ENCODE results near the gene ANKRD28. TPM values are rescaled to one million over a fixed set of nuclear protein-coding genes. Genes with fewer than 3 reads are reported as not detected.

Gene ANKRD28
- total RNA-seq, 2 donors from 2014 or later: 18.4 to 35.8 TPM

DNA sequence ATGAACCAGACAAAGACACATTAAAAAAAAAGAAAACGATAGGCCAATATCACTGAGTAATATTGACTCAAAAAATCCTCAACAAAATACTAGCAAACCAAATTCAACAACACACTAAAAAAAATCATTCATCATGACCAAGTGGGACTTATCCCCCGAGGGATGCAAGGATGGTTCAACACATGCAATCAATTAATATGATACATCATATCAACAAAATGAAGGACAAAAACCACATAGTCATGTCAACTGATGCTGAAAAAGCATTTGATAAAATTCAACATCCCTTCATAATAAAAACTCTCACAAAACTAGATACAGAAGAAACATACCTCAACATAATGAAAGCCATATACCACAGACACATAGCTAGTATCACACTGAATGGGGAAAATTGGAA, 41.8 kb upstream of the ANKRD28 start:
- Histone ChIP-seq H3K4me3 (no peak overlapping the region), H3K27ac (no peak overlapping the region), H3K4me1 (replicated peaks) (no peaks in the 10 kb centered on the region), H3K27me3 (replicated peaks; ENCODE audit: insufficient read depth) (no peaks in the 10 kb centered on the region), H3K9me3 (no peaks in the 10 kb centered on the region), H3K36me3 (no peaks in the 10 kb centered on the region)
- intact Hi-C loops (cut with DNase I): no loop called here
- TF ChIP-seq POLR2AphosphoS5 (IDR thresholded peaks at IDR 0.05): no peak
- no peak for TF ChIP-seq POLR2A (IDR thresholded peaks at IDR 0.05)
- TF ChIP-seq, protein P1, sequence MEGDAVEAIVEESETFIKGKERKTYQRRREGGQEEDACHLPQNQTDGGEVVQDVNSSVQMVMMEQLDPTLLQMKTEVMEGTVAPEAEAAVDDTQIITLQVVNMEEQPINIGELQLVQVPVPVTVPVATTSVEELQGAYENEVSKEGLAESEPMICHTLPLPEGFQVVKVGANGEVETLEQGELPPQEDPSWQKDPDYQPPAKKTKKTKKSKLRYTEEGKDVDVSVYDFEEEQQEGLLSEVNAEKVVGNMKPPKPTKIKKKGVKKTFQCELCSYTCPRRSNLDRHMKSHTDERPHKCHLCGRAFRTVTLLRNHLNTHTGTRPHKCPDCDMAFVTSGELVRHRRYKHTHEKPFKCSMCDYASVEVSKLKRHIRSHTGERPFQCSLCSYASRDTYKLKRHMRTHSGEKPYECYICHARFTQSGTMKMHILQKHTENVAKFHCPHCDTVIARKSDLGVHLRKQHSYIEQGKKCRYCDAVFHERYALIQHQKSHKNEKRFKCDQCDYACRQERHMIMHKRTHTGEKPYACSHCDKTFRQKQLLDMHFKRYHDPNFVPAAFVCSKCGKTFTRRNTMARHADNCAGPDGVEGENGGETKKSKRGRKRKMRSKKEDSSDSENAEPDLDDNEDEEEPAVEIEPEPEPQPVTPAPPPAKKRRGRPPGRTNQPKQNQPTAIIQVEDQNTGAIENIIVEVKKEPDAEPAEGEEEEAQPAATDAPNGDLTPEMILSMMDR (IDR thresholded peaks at IDR 0.05): no peak
- 93% methylated on average over 2 of the region's 2 CpGs for WGBS
- no peak for DNase-seq (ENCODE audit: low spot score)

GRCh38 chr3:15831927-15832326, 34.1 kb upstream of the ANKRD28 start:
- Histone ChIP-seq H3K36me3 (no peaks in the 10 kb centered on the region), H3K9me3 (no peaks in the 10 kb centered on the region), H3K27ac (no peak overlapping the region), H3K4me1 (replicated peaks) (no peaks in the 10 kb centered on the region), H3K4me3 (no peak overlapping the region), H3K27me3 (replicated peaks; ENCODE audit: insufficient read depth) (no peaks in the 10 kb centered on the region)
- DNase-seq (ENCODE audit: low spot score): no peak
- WGBS: 57% methylated on average over 1 of the region's 1 CpG
- intact Hi-C loops (cut with DNase I): no loop called here
- TF ChIP-seq POLR2AphosphoS5 (IDR thresholded peaks at IDR 0.05) (no peak), POLR2A (IDR thresholded peaks at IDR 0.05) (no peak)
- TF ChIP-seq, protein P1 (IDR thresholded peaks at IDR 0.05): no peak

DNA sequence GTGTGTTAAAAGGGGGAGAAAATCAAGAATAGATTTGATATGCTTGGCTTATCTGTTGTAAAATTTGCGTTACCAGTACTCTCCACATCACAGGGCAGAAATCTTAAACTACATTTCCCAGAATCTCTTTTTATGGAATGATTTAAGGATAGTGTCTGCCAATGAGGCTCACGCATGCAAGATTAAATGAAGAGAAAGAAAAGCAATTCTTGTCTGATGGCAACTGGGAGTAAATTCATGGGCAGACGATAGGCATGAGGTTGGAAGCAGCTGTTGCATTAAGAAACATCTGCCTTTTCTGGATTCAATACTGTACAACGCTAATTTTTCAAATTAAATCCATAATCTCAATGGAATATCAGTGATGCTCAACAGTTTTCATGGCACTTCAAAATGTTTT, 27.2 kb upstream of the ANKRD28 start:
- 70% methylated on average over 4 of the region's 4 CpGs for WGBS
- H3K4me1 ChIP-seq (replicated peaks): no peaks in the 10 kb centered on the region
- no peak for TF ChIP-seq POLR2AphosphoS5 (IDR thresholded peaks at IDR 0.05)
- TF ChIP-seq POLR2A (IDR thresholded peaks at IDR 0.05): no peak
- TF ChIP-seq, protein P1 (IDR thresholded peaks at IDR 0.05): no peak
- no peak for DNase-seq (ENCODE audit: low spot score)
- no peak overlapping the region for H3K4me3 ChIP-seq
- H3K27me3 ChIP-seq (replicated peaks; ENCODE audit: insufficient read depth): no peaks in the 10 kb centered on the region
- no peaks in the 10 kb centered on the region for H3K9me3 ChIP-seq
- no peak overlapping the region for H3K27ac ChIP-seq
- no peaks in the 10 kb centered on the region for H3K36me3 ChIP-seq
- intact Hi-C loops (cut with DNase I): no loop called here

DNA sequence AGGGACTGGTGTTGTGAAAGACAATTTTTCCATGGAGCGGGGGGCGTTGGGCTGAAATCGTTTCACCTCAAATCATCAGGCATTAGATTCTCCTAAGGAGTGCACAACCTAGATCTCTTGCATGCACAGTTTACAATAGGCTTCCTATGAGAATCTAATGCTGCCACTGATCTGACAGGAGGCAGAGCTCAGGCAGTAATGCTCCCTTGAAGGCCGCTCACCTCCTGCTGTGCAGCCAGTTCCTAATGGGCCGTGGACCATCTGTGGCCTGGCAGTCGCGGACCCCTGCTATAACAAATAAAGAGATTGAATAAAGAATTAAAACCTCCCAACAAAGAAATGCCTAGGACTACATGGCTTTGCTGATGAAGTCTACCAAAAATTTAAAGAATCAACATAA, 25.3 kb upstream of the ANKRD28 start:
- H3K27me3 ChIP-seq (replicated peaks; ENCODE audit: insufficient read depth): no peaks in the 10 kb centered on the region
- WGBS: 92% methylated on average over 7 of the region's 7 CpGs
- intact Hi-C loops (cut with DNase I): no loop called here
- DNase-seq (ENCODE audit: low spot score): no peak
- no peaks in the 10 kb centered on the region for H3K9me3 ChIP-seq
- no peak overlapping the region for H3K27ac ChIP-seq
- no peaks in the 10 kb centered on the region for H3K36me3 ChIP-seq
- TF ChIP-seq, protein P1 (IDR thresholded peaks at IDR 0.05): no peak
- TF ChIP-seq POLR2A (IDR thresholded peaks at IDR 0.05): no peak
- no peak for TF ChIP-seq POLR2AphosphoS5 (IDR thresholded peaks at IDR 0.05)
- no peaks in the 10 kb centered on the region for H3K4me1 ChIP-seq (replicated peaks)
- no peak overlapping the region for H3K4me3 ChIP-seq

- H3K36me3 ChIP-seq: no peaks in the 10 kb centered on the region
- no peak overlapping the region for H3K4me3 ChIP-seq
- intact Hi-C loops (cut with DNase I): no loop called here
- H3K27ac ChIP-seq: no peak overlapping the region
- TF ChIP-seq POLR2AphosphoS5 (IDR thresholded peaks at IDR 0.05): no peak
- TF ChIP-seq POLR2A (IDR thresholded peaks at IDR 0.05): no peak
- TF ChIP-seq, protein P1 (IDR thresholded peaks at IDR 0.05): no peak
- 27% methylated on average over 2 of the region's 2 CpGs for WGBS
- H3K9me3 ChIP-seq: no peaks in the 10 kb centered on the region
- H3K27me3 ChIP-seq (replicated peaks; ENCODE audit: insufficient read depth): no peaks in the 10 kb centered on the region
- no peaks in the 10 kb centered on the region for H3K4me1 ChIP-seq (replicated peaks)
- no peak for DNase-seq (ENCODE audit: low spot score)
These were observed 24.5 kb upstream of the ANKRD28 start for GRCh38 chr3:15822281-15822680.

Data from prostate gland (tissue), 2 donors.